ENCODE results near the gene FBLN1. TPM values are rescaled to one million over a fixed set of nuclear protein-coding genes. Genes with fewer than 3 reads are reported as not detected.

Gene FBLN1
- total and polyA plus RNA-seq, 2 donors (not counting 1 experiment from before 2014, with no cell fraction given), result not detected

- H3K36me3 ChIP-seq (replicated peaks in 1 of 2; ENCODE audit: control extremely low read depth in 1 of 2, control insufficient read depth in 1 of 2, extremely low read depth in 1 of 2, insufficient read depth in 2 of 2, low read length in 1 of 2), result no peaks in the 10 kb centered on the region
- Mint-ChIP-seq H3K4me3 (peak overlapping the region; percentile 47), H3K27ac (no peak overlapping the region), H3K4me1 (peaks cover 4% of the 10 kb centered on the region), H3K9me3 (ENCODE audit: insufficient read depth) (no peaks in the 10 kb centered on the region), H3K27me3 (peaks cover 47% of the 10 kb centered on the region)
- no peak overlapping the region for H3K4me2 ChIP-seq (replicated peaks; ENCODE audit: low read depth, low read length, poor library complexity, severe bottlenecking)
- no peaks in the 10 kb centered on the region for H4K20me1 ChIP-seq (ENCODE audit: control insufficient read depth, insufficient read depth, low read length, poor library complexity, severe bottlenecking)
- POLR2A ChIA-PET, result no interaction called here
- intact Hi-C loops (cut with micrococcal nuclease), result no loop called here
- no peaks in the 10 kb centered on the region for H3K79me2 ChIP-seq (ENCODE audit: control insufficient read depth, insufficient read depth, low read length)
- no peak for TF ChIP-seq CTCF (IDR thresholded peaks at IDR 0.05)
- TF ChIP-seq EZH2 (IDR thresholded peaks at IDR 0.05; ENCODE audit: borderline replicate concordance, insufficient read depth, low read depth, low read length, poor library complexity, severe bottlenecking), result no peak
- H2AFZ ChIP-seq (ENCODE audit: insufficient read depth, low read depth, low read length, poor library complexity, severe bottlenecking), result no peak overlapping the region
- H3K27me3 ChIP-seq (replicated peaks in 1 of 4; ENCODE audit: control extremely low read depth in 1 of 4, control insufficient read depth in 3 of 4, insufficient read depth in 4 of 4, low read length in 3 of 4), result peaks cover 0 to 30% (median 10%) of the 10 kb centered on the region in 4 experiments
- no peak overlapping the region for H3K9ac ChIP-seq (ENCODE audit: low read length)
- DNase-seq (no peak), ATAC-seq (ENCODE audit: low read depth) (no peak)
- no peak overlapping the region for H3K27ac ChIP-seq (ENCODE audit: low read length in 2 of 2)
- peaks cover 5 to 7% of the 10 kb centered on the region in 2 donors for H3K4me1 ChIP-seq (ENCODE audit: control insufficient read depth in 2 of 2, insufficient read depth in 2 of 2, low read length in 2 of 2)
- WGBS (ENCODE audit: insufficient coverage), result 25% methylated on average over 27 of the region's 31 CpGs
- CTCF ChIA-PET, result no interaction called here
- no peaks in the 10 kb centered on the region for H3K9me3 ChIP-seq (ENCODE audit: control extremely low read depth in 1 of 3, control insufficient read depth in 2 of 3, insufficient read depth in 1 of 3, low read length in 2 of 3)
- H3K4me3 ChIP-seq (ENCODE audit: control extremely low read depth in 1 of 5, extremely low read depth in 1 of 5, insufficient read depth in 1 of 5, low read depth in 2 of 5, low read length in 4 of 5), result no peak overlapping the region
Observed at GRCh38 chr22:45504373-45505341, 2.0 kb downstream of the FBLN1 start.

All from B cell (primary cell).